ENCODE results near the gene RHBDL1.

The RHBDL1 gene

GRCh38 chr16:627454-628239 lies 47.8 kb upstream of the RHBDL1 start:
- H3K9ac ChIP-seq (ENCODE audit: low read depth, low read length, poor library complexity): peak overlapping the region; percentile 44
- DNase-seq (ENCODE audit: low spot score): no peak
- peak overlapping the region; percentile 99 for H2BK5ac ChIP-seq (ENCODE audit: low read length)
- peaks cover 9% of the 10 kb centered on the region for H3K79me1 ChIP-seq (ENCODE audit: low read depth, low read length)
- H3K23ac ChIP-seq (ENCODE audit: low read depth, low read length, poor library complexity): peak overlapping the region; percentile 73
- no peak overlapping the region for H3K4ac ChIP-seq (ENCODE audit: low read length)
- no peak overlapping the region for H2BK120ac ChIP-seq (ENCODE audit: low read depth, low read length)
- no peak overlapping the region for H4K8ac ChIP-seq (ENCODE audit: low read depth, low read length)
- no peaks in the 10 kb centered on the region for H3K9me3 ChIP-seq (replicated peaks in 1 of 2; ENCODE audit: control insufficient read depth in 2 of 2, insufficient read depth in 1 of 2, low read depth in 1 of 2, low read length in 2 of 2)
- H3K27me3 ChIP-seq (ENCODE audit: control insufficient read depth in 3 of 3, insufficient read depth in 3 of 3, low read depth in 1 of 3, low read length in 3 of 3): peaks cover 0 to 1% (median 0%) of the 10 kb centered on the region in 3 experiments
- no peak overlapping the region for H2AFZ ChIP-seq (ENCODE audit: low read length)
- WGBS, 2 donors (ENCODE audit: extremely low coverage in 2 of 2, insufficient read length in 2 of 2, insufficient replicate concordance in 1 of 2): no CpG with 5 or more reads among the region's 50 CpGs
- peak overlapping the region; percentile 99 for H2AK5ac ChIP-seq (ENCODE audit: low read depth, low read length)
- H3K14ac ChIP-seq (ENCODE audit: low read length): peak overlapping the region; percentile 71
- H3K4me1 ChIP-seq (ENCODE audit: control insufficient read depth in 2 of 2, insufficient read depth in 1 of 2, low read depth in 1 of 2, low read length in 2 of 2): peaks cover 29 to 31% of the 10 kb centered on the region in 2 donors
- H2BK15ac ChIP-seq (ENCODE audit: low read length): peak overlapping the region; percentile 67
- peak overlapping the region; percentile 28 for H3K18ac ChIP-seq (ENCODE audit: low read length)
- no peak overlapping the region for H2BK12ac ChIP-seq (ENCODE audit: low read length)
- no peak overlapping the region for H3K27ac ChIP-seq (replicated peaks; ENCODE audit: low read length)
- no peak overlapping the region for H3K4me2 ChIP-seq (ENCODE audit: insufficient read depth, low read length, poor library complexity, severe bottlenecking)
- peaks cover 5 to 35% of the 10 kb centered on the region in 2 donors for H3K36me3 ChIP-seq (replicated peaks in 1 of 2; ENCODE audit: control insufficient read depth in 2 of 2, insufficient read depth in 2 of 2, low read length in 2 of 2)
- H3K4me3 ChIP-seq (ENCODE audit: low read length in 2 of 2): no peak overlapping the region
- H4K91ac ChIP-seq (ENCODE audit: low read depth, low read length, poor library complexity): no peak overlapping the region

GRCh38 chr16:628321-629061 lies 47.0 kb upstream of the RHBDL1 start:
- Histone ChIP-seq H4K8ac (ENCODE audit: low read depth, low read length) (no peak overlapping the region), H3K4me3 (ENCODE audit: low read length in 2 of 2) (peak overlapping the region in 1 of 2 donors; percentile 57), H3K14ac (ENCODE audit: low read length) (no peak overlapping the region), H2BK15ac (ENCODE audit: low read length) (peak overlapping the region; percentile 88), H2BK5ac (ENCODE audit: low read length) (peak overlapping the region; percentile 99), H3K27ac (replicated peaks; ENCODE audit: low read length) (peak overlapping the region; percentile 89), H2BK12ac (ENCODE audit: low read length) (peak overlapping the region; percentile 59), H3K4me1 (ENCODE audit: control insufficient read depth in 2 of 2, insufficient read depth in 1 of 2, low read depth in 1 of 2, low read length in 2 of 2) (peaks cover 29 to 31% of the 10 kb centered on the region in 2 donors), H3K4ac (ENCODE audit: low read length) (no peak overlapping the region), H3K18ac (ENCODE audit: low read length) (peak overlapping the region; percentile 88), H3K4me2 (ENCODE audit: insufficient read depth, low read length, poor library complexity, severe bottlenecking) (no peak overlapping the region), H3K9ac (ENCODE audit: low read depth, low read length, poor library complexity) (peak overlapping the region; percentile 46), H2AFZ (ENCODE audit: low read length) (no peak overlapping the region), H2AK5ac (ENCODE audit: low read depth, low read length) (peak overlapping the region; percentile 99), H2BK120ac (ENCODE audit: low read depth, low read length) (no peak overlapping the region), H3K23ac (ENCODE audit: low read depth, low read length, poor library complexity) (peak overlapping the region; percentile 81), H3K36me3 (replicated peaks in 1 of 2; ENCODE audit: control insufficient read depth in 2 of 2, insufficient read depth in 2 of 2, low read length in 2 of 2) (peaks cover 6 to 42% of the 10 kb centered on the region in 2 donors), H3K27me3 (ENCODE audit: control insufficient read depth in 3 of 3, insufficient read depth in 3 of 3, low read depth in 1 of 3, low read length in 3 of 3) (peaks cover 0 to 1% (median 0%) of the 10 kb centered on the region in 3 experiments), H3K9me3 (replicated peaks in 1 of 2; ENCODE audit: control insufficient read depth in 2 of 2, insufficient read depth in 1 of 2, low read depth in 1 of 2, low read length in 2 of 2) (no peaks in the 10 kb centered on the region), H3K79me1 (ENCODE audit: low read depth, low read length) (peaks cover 11% of the 10 kb centered on the region), H4K91ac (ENCODE audit: low read depth, low read length, poor library complexity) (no peak overlapping the region)
- no CpG with 5 or more reads among the region's 33 CpGs for WGBS, 2 donors (ENCODE audit: extremely low coverage in 2 of 2, insufficient read length in 2 of 2, insufficient replicate concordance in 1 of 2)
- DNase-seq (ENCODE audit: low spot score): no peak

- H3K18ac ChIP-seq (ENCODE audit: low read length): peak overlapping the region; percentile 88
- WGBS, 2 donors (ENCODE audit: extremely low coverage in 2 of 2, insufficient read length in 2 of 2, insufficient replicate concordance in 1 of 2): no CpG with 5 or more reads among the region's 29 CpGs
- peak overlapping the region; percentile 64 for H3K9ac ChIP-seq (ENCODE audit: low read depth, low read length, poor library complexity)
- peaks cover 12% of the 10 kb centered on the region for H3K79me1 ChIP-seq (ENCODE audit: low read depth, low read length)
- no peaks in the 10 kb centered on the region for H3K9me3 ChIP-seq (replicated peaks in 1 of 2; ENCODE audit: control insufficient read depth in 2 of 2, insufficient read depth in 1 of 2, low read depth in 1 of 2, low read length in 2 of 2)
- no peak overlapping the region for H4K8ac ChIP-seq (ENCODE audit: low read depth, low read length)
- no peak overlapping the region for H3K14ac ChIP-seq (ENCODE audit: low read length)
- peaks cover 0 to 1% (median 0%) of the 10 kb centered on the region in 3 experiments for H3K27me3 ChIP-seq (ENCODE audit: control insufficient read depth in 3 of 3, insufficient read depth in 3 of 3, low read depth in 1 of 3, low read length in 3 of 3)
- H3K4me2 ChIP-seq (ENCODE audit: insufficient read depth, low read length, poor library complexity, severe bottlenecking): peak overlapping the region; percentile 90
- peak overlapping the region in 1 of 2 donors; percentile 57 for H3K4me3 ChIP-seq (ENCODE audit: low read length in 2 of 2)
- H3K4me1 ChIP-seq (ENCODE audit: control insufficient read depth in 2 of 2, insufficient read depth in 1 of 2, low read depth in 1 of 2, low read length in 2 of 2): peaks cover 25 to 31% of the 10 kb centered on the region in 2 donors
- no peak overlapping the region for H4K91ac ChIP-seq (ENCODE audit: low read depth, low read length, poor library complexity)
- peaks cover 14 to 50% of the 10 kb centered on the region in 2 donors for H3K36me3 ChIP-seq (replicated peaks in 1 of 2; ENCODE audit: control insufficient read depth in 2 of 2, insufficient read depth in 2 of 2, low read length in 2 of 2)
- no peak overlapping the region for H2BK120ac ChIP-seq (ENCODE audit: low read depth, low read length)
- DNase-seq (ENCODE audit: low spot score): no peak
- H2BK5ac ChIP-seq (ENCODE audit: low read length): peak overlapping the region; percentile 99
- peak overlapping the region; percentile 59 for H2BK12ac ChIP-seq (ENCODE audit: low read length)
- H2AK5ac ChIP-seq (ENCODE audit: low read depth, low read length): peak overlapping the region; percentile 99
- peak overlapping the region; percentile 88 for H2BK15ac ChIP-seq (ENCODE audit: low read length)
- peak overlapping the region; percentile 89 for H3K27ac ChIP-seq (replicated peaks; ENCODE audit: low read length)
- no peak overlapping the region for H3K4ac ChIP-seq (ENCODE audit: low read length)
- peak overlapping the region; percentile 56 for H3K23ac ChIP-seq (ENCODE audit: low read depth, low read length, poor library complexity)
- H2AFZ ChIP-seq (ENCODE audit: low read length): peak overlapping the region; percentile 81
Measured at GRCh38 chr16:629185-629832, 46.2 kb upstream of the RHBDL1 start.

Data from neuronal stem cell (in vitro differentiated cells).